ENCODE data around the gene MRPL18.
"Not testable (repeated sequence)": the region's sequence is repeated elsewhere in the genome, so short reads cannot be mapped to it uniquely, and the experiment has no call there.

The MRPL18 gene

GRCh38 chr6:159816775-159817174, 26.5 kb downstream of the MRPL18 start:
- not testable (repeated sequence) for DNase-seq (ENCODE audit: low read depth, low spot score)

- no peak for DNase-seq (ENCODE audit: low read depth, low spot score)
Measured at GRCh38 chr6:159817951-159818739, 27.9 kb downstream of the MRPL18 start.

GRCh38 chr6:159819098-159819497, 28.8 kb downstream of the MRPL18 start:
- DNase-seq (ENCODE audit: low read depth, low spot score): no peak

- DNase-seq (ENCODE audit: low read depth, low spot score): no peak
Measured at GRCh38 chr6:159819932-159820640, 29.8 kb downstream of the MRPL18 start.

GRCh38 chr6:159821122-159821521, 30.9 kb downstream of the MRPL18 start:
- no peak for DNase-seq (ENCODE audit: low read depth, low spot score)

- DNase-seq (ENCODE audit: low read depth, low spot score): no peak
Measured at GRCh38 chr6:159821726-159822125, 31.5 kb downstream of the MRPL18 start.

GRCh38 chr6:159823953-159824352, 33.7 kb downstream of the MRPL18 start:
- no peak for DNase-seq (ENCODE audit: low read depth, low spot score)

GRCh38 chr6:159824690-159825089, 34.4 kb downstream of the MRPL18 start:
- not testable (repeated sequence) for DNase-seq (ENCODE audit: low read depth, low spot score)

GRCh38 chr6:159826004-159826403, 35.7 kb downstream of the MRPL18 start:
- DNase-seq (ENCODE audit: low read depth, low spot score): no peak

GRCh38 chr6:159826968-159827647, 36.8 kb downstream of the MRPL18 start:
- no peak for DNase-seq (ENCODE audit: low read depth, low spot score)

GRCh38 chr6:159828074-159828473, 37.8 kb downstream of the MRPL18 start:
- no peak for DNase-seq (ENCODE audit: low read depth, low spot score)

GRCh38 chr6:159829526-159829925, 39.3 kb downstream of the MRPL18 start:
- DNase-seq (ENCODE audit: low read depth, low spot score): no peak

GRCh38 chr6:159830501-159831372, 40.5 kb downstream of the MRPL18 start:
- peak; percentile 13 for DNase-seq (ENCODE audit: low read depth, low spot score)

GRCh38 chr6:159831373-159831679, 41.1 kb downstream of the MRPL18 start:
- no peak for DNase-seq (ENCODE audit: low read depth, low spot score)

GRCh38 chr6:159832946-159833345, 42.7 kb downstream of the MRPL18 start:
- no peak for DNase-seq (ENCODE audit: low read depth, low spot score)

GRCh38 chr6:159833556-159833955, 43.3 kb downstream of the MRPL18 start:
- DNase-seq (ENCODE audit: low read depth, low spot score): no peak

- no peak for DNase-seq (ENCODE audit: low read depth, low spot score)
Measured at GRCh38 chr6:159833997-159834603, 43.8 kb downstream of the MRPL18 start.

GRCh38 chr6:159836718-159837490, 46.6 kb downstream of the MRPL18 start:
- DNase-seq (ENCODE audit: low read depth, low spot score): no peak

GRCh38 chr6:159837511-159837910, 47.2 kb downstream of the MRPL18 start:
- no peak for DNase-seq (ENCODE audit: low read depth, low spot score)

GRCh38 chr6:159838020-159838744, 47.9 kb downstream of the MRPL18 start:
- no peak for DNase-seq (ENCODE audit: low read depth, low spot score)
